HG03442 (cell line): ENCODE results near the gene MVB12B.

Experiments
- ATAC-seq: cut with Tn5 transposase; IDR thresholded peaks from one replicate; pipeline ENCODE4 v1.9.1; 2021; ENCODE audit warnings: mild to moderate bottlenecking, moderate library complexity; ENCODE audit not compliant: unreplicated experiment

Gene MVB12B

GRCh38 chr9:126486276-126486675 is 159.6 kb downstream of the MVB12B start:
- no peak for ATAC-seq

GRCh38 chr9:126487856-126488255 is 161.2 kb downstream of the MVB12B start:
- no peak for ATAC-seq

- no peak for ATAC-seq
Observed at GRCh38 chr9:126488310-126488709, 161.7 kb downstream of the MVB12B start.

- no peak for ATAC-seq
Observed at GRCh38 chr9:126488881-126489404, 162.3 kb downstream of the MVB12B start.

GRCh38 chr9:126489581-126490213 is 163.1 kb downstream of the MVB12B start:
- ATAC-seq = no peak

- ATAC-seq = no peak
Observed at GRCh38 chr9:126490214-126490631, 163.6 kb downstream of the MVB12B start.

GRCh38 chr9:126490871-126491567 is 164.4 kb downstream of the MVB12B start:
- no peak for ATAC-seq

GRCh38 chr9:126491568-126491879 is 164.9 kb downstream of the MVB12B start:
- ATAC-seq = no peak

GRCh38 chr9:126491949-126492348 is 165.3 kb downstream of the MVB12B start:
- no peak for ATAC-seq

GRCh38 chr9:126494264-126494663 is 167.6 kb downstream of the MVB12B start:
- ATAC-seq = no peak

GRCh38 chr9:126494746-126495145 is 168.1 kb downstream of the MVB12B start:
- ATAC-seq = no peak

- ATAC-seq = no peak
Observed at GRCh38 chr9:126495411-126496180, 169.0 kb downstream of the MVB12B start.

- ATAC-seq = no peak
Observed at GRCh38 chr9:126496181-126496576, 169.6 kb downstream of the MVB12B start.

GRCh38 chr9:126496781-126497659 is 170.4 kb downstream of the MVB12B start:
- no peak for ATAC-seq

- ATAC-seq = no peak
Observed at GRCh38 chr9:126497660-126498275, 171.1 kb downstream of the MVB12B start.

- no peak for ATAC-seq
Observed at GRCh38 chr9:126498331-126498730, 171.7 kb downstream of the MVB12B start.

GRCh38 chr9:126499005-126499910 is 172.6 kb downstream of the MVB12B start:
- peak; percentile 46 for ATAC-seq

GRCh38 chr9:126499911-126500599 is 173.4 kb downstream of the MVB12B start:
- no peak for ATAC-seq
